Keratinocyte (primary cell): Measurements from ENCODE around the gene RIN3. TPM values are rescaled to one million over a fixed set of nuclear protein-coding genes. Genes with fewer than 3 reads are reported as not detected.

ENCODE experiments used
- DNase-seq: peaks from one replicate; pipeline ENCODE4 v3.0.0-alpha.2; 2011; ENCODE audit warnings: low read depth, missing footprints, low spot score
- FAIRE-seq: peaks from 2 replicates; lab custom pipeline; 2011; peaks lifted over from hg19 to GRCh38; lab: Jason Lieb, UNC
- H2AFZ ChIP-seq: 2 replicates; pipeline ENCODE4 v1.6.0; 2012; ENCODE audit warnings: low read length, control low read depth, inconsistent platforms; ENCODE audit not compliant: control insufficient read depth
- H3K27ac ChIP-seq: 2 replicates; pipeline ENCODE4 v1.5.1; 2011; ENCODE audit warnings: low read length; ENCODE audit not compliant: control insufficient read depth, insufficient read depth
- H3K27me3 ChIP-seq: 3 replicates; pipeline ENCODE4 v1.6.0; 2011; ENCODE audit warnings: low read length; ENCODE audit not compliant: control insufficient read depth, insufficient read depth; ENCODE audit errors: extremely low read depth
- H3K36me3 ChIP-seq, 2 experiments: 2 replicates in 1 of 2; 3 replicates in 1 of 2; pipeline ENCODE4 v1.5.1; 2011; ENCODE audit warnings: low read length in 2 of 2, mild to moderate bottlenecking in 1 of 2; ENCODE audit not compliant: control insufficient read depth in 2 of 2, insufficient read depth in 2 of 2; ENCODE audit errors: extremely low read depth in 1 of 2
- H3K4me1 ChIP-seq: 3 replicates; pipeline ENCODE4 v1.5.1; 2011; ENCODE audit warnings: low read length; ENCODE audit not compliant: control insufficient read depth, insufficient read depth; ENCODE audit errors: extremely low read depth
- H3K4me2 ChIP-seq: 3 replicates; pipeline ENCODE4 v1.6.0; 2011; ENCODE audit warnings: low read depth, low read length; ENCODE audit not compliant: control insufficient read depth, insufficient read depth; ENCODE audit errors: extremely low read depth
- H3K4me3 ChIP-seq, 3 experiments: fragments of 200-600 bp in 1 of 3; sonication (generic) in 1 of 3; 2 replicates in 2 of 3; 3 replicates in 1 of 3; pipeline ENCODE4 v1.5.1; 2011 to 2016; ENCODE audit warnings: low read length in 3 of 3, mild to moderate bottlenecking in 3 of 3, control low read depth in 2 of 3, inconsistent platforms in 1 of 3, low read depth in 1 of 3, mixed read lengths in 1 of 3, mixed run types in 1 of 3, moderate library complexity in 1 of 3; ENCODE audit not compliant: control insufficient read depth in 2 of 3, insufficient read depth in 2 of 3; ENCODE audit errors: extremely low read depth in 1 of 3
- H3K79me2 ChIP-seq: 2 replicates; pipeline ENCODE4 v1.6.0; 2012; ENCODE audit warnings: low read length; ENCODE audit not compliant: control insufficient read depth, insufficient read depth
- H3K9ac ChIP-seq: 3 replicates; pipeline ENCODE4 v1.6.0; 2011; ENCODE audit warnings: low read length; ENCODE audit not compliant: control insufficient read depth, insufficient read depth; ENCODE audit errors: extremely low read depth
- H3K9me1 ChIP-seq: 3 replicates; pipeline ENCODE4 v1.6.0; 2011; ENCODE audit warnings: low read length; ENCODE audit not compliant: control insufficient read depth, insufficient read depth; ENCODE audit errors: extremely low read depth
- H3K9me3 ChIP-seq: 2 replicates; pipeline ENCODE4 v1.5.1; 2012; ENCODE audit warnings: low read depth, low read length; ENCODE audit not compliant: control insufficient read depth
- H4K20me1 ChIP-seq: 3 replicates; pipeline ENCODE4 v1.6.0; 2011; ENCODE audit warnings: low read length; ENCODE audit not compliant: control insufficient read depth, insufficient read depth; ENCODE audit errors: extremely low read depth
- CTCF ChIP-seq, 3 experiments: IDR thresholded peaks in 1 of 3; conservative IDR thresholded peaks in 1 of 3; optimal IDR thresholded peaks in 1 of 3; 2 replicates in 2 of 3; 3 replicates in 1 of 3; pipeline versions ENCODE3 to v1.5.1; 2011; ENCODE audit warnings: low read length in 3 of 3, mild to moderate bottlenecking in 3 of 3, moderate library complexity in 2 of 3, control low read depth in 1 of 3, inconsistent platforms in 1 of 3; ENCODE audit not compliant: insufficient read depth in 2 of 3; ENCODE audit errors: extremely low read depth in 1 of 3
- EZH2 ChIP-seq: IDR thresholded peaks from one replicate; pipeline ENCODE4 v1.6.1; 2012; ENCODE audit warnings: inconsistent platforms, mild to moderate bottlenecking, low read length, moderate library complexity
- dilution Hi-C: fragments of 300-500 bp; cut with MboI; formaldehyde crosslinking; loops from one replicate; pipeline ENCODE4 v1.7.0; 2020; ENCODE audit warnings: low sequenced_read_pairs; ENCODE audit not compliant: extremely low pct_ligation_motif_present
- polyA plus RNA-seq, 5 experiments: library from polyadenylated mRNA; depleted of rRNA in 3 of 5; stranded (reverse) in 3 of 5; stranded (forward) in 1 of 5; unstranded in 1 of 5; fragments of >200 nt; gene quantifications; 1 replicate in 1 of 5; 2 replicates in 3 of 5; 3 replicates in 1 of 5; pipeline versions ENCODE4 v1.2.1 to v1.2.3, GENCODE V29; 2011 to 2012; ENCODE audit warnings: missing spikeins in 2 of 5, low read depth in 1 of 5, low replicate concordance in 1 of 5

Gene RIN3
- polyA plus RNA-seq, 1 donor (not counting 4 experiments of a cell fraction or from before 2014, with no cell fraction given): 1.2 TPM

GRCh38 chr14:92577321-92577742 is 63.8 kb downstream of the RIN3 start:
- no peak overlapping the region for H3K4me2 ChIP-seq
- H3K9me1 ChIP-seq: no peaks in the 10 kb centered on the region
- DNase-seq (no peak), FAIRE-seq (no peak)
- no peaks in the 10 kb centered on the region for H3K9me3 ChIP-seq
- H3K4me1 ChIP-seq: peaks cover 8% of the 10 kb centered on the region
- TF ChIP-seq CTCF (optimal IDR thresholded peaks at IDR 0.05 in 1 of 3, IDR thresholded peaks at IDR 0.05 in 1 of 3, conservative IDR thresholded peaks at IDR 0.05 in 1 of 3; ENCODE audit: extremely low read depth in 1 of 3, insufficient read depth in 2 of 3, low read length in 3 of 3) (no peak), EZH2 (no peak)
- H3K9ac ChIP-seq: no peak overlapping the region
- H4K20me1 ChIP-seq: no peaks in the 10 kb centered on the region
- no peak overlapping the region for H2AFZ ChIP-seq
- no peaks in the 10 kb centered on the region for H3K27me3 ChIP-seq
- H3K36me3 ChIP-seq: peaks cover 0 to 3% of the 10 kb centered on the region in 2 experiments
- no peaks in the 10 kb centered on the region for H3K79me2 ChIP-seq
- H3K4me3 ChIP-seq: no peak overlapping the region
- dilution Hi-C loops: no loop called here
- no peak overlapping the region for H3K27ac ChIP-seq

- no peaks in the 10 kb centered on the region for H3K9me3 ChIP-seq
- H3K27ac ChIP-seq: no peak overlapping the region
- no peaks in the 10 kb centered on the region for H3K27me3 ChIP-seq
- no peak overlapping the region for H3K4me3 ChIP-seq
- peaks cover 8% of the 10 kb centered on the region for H3K4me1 ChIP-seq
- no peak overlapping the region for H3K9ac ChIP-seq
- no peak overlapping the region for H3K4me2 ChIP-seq
- H2AFZ ChIP-seq: no peak overlapping the region
- DNase-seq (no peak), FAIRE-seq (no peak)
- H3K36me3 ChIP-seq: peaks cover 3 to 6% of the 10 kb centered on the region in 2 experiments
- no peaks in the 10 kb centered on the region for H3K9me1 ChIP-seq
- TF ChIP-seq CTCF (optimal IDR thresholded peaks at IDR 0.05 in 1 of 3, IDR thresholded peaks at IDR 0.05 in 1 of 3, conservative IDR thresholded peaks at IDR 0.05 in 1 of 3; ENCODE audit: extremely low read depth in 1 of 3, insufficient read depth in 2 of 3, low read length in 3 of 3): no peak
- TF ChIP-seq EZH2: no peak
- no peaks in the 10 kb centered on the region for H4K20me1 ChIP-seq
- no peaks in the 10 kb centered on the region for H3K79me2 ChIP-seq
- dilution Hi-C loops: no loop called here
Observed at GRCh38 chr14:92578511-92578910, 64.9 kb downstream of the RIN3 start.
